HCT116 (cell line): Measurements from ENCODE around the gene LEO1. TPM values are rescaled to one million over a fixed set of nuclear protein-coding genes. Genes with fewer than 3 reads are reported as not detected.

Experiments
- ATAC-seq: fragments of 200-7000 bp; cut with Tn5 transposase; 2 replicates; pipeline ENCODE4 v1.9.1; 2020; ENCODE audit warnings: mild to moderate bottlenecking, moderate library complexity
- BruUV-seq: library from RNA; stranded (reverse); fragments of 400-500 nt; replicated peaks from 2 replicates; lab custom pipeline; 2021; lab: Mats Ljungman, UMichigan
- CTCF ChIA-PET: fragments of 300-600 bp; sonication (Branson Sonifier 250); formaldehyde crosslinking; loops from one replicate; lab custom pipeline; 2021; ENCODE audit warnings: antibody characterized with exemption; lab: Charles Lee
- POLR2A ChIA-PET: fragments of 300-600, 350-600 bp; sonication (Branson Sonifier 250); formaldehyde crosslinking; loops from one replicate; lab custom pipeline; 2021; ENCODE audit warnings: antibody characterized with exemption; lab: Charles Lee
- RAD21 ChIA-PET, 2 experiments: fragments of 300-600 bp; sonication (Branson Sonifier 250); formaldehyde crosslinking; loops; one replicate each; lab custom pipeline; 2023; ENCODE audit warnings: low total read pairs in 2 of 2; ENCODE audit not compliant: uncharacterized antibody in 2 of 2, unreplicated experiment in 2 of 2, low non-redundant PET in 1 of 2; lab: Charles Lee
- DNase-seq: peaks from one replicate; pipeline ENCODE4 v3.0.0-alpha.2; 2010; ENCODE audit warnings: low read depth, low spot score
- H2AFZ ChIP-seq: fragments of 200-600 bp; shearing (Covaris generic), sonication (generic); 2 replicates; pipeline ENCODE4 v1.6.1; 2017; ENCODE audit warnings: low read depth, mixed run types, mixed read lengths, antibody characterized with exemption, low read length; ENCODE audit not compliant: poor library complexity, severe bottlenecking
- H3K27ac ChIP-seq: 2 replicates; pipeline ENCODE4 v1.5.1; 2012; ENCODE audit warnings: low read depth, low read length
- H3K27me3 ChIP-seq: fragments of 200-600 bp; sonication (generic); 2 replicates; pipeline ENCODE4 v1.6.1; 2016; ENCODE audit warnings: mixed run types, low read length, mixed read lengths; ENCODE audit not compliant: insufficient read depth
- H3K36me3 ChIP-seq, 2 experiments: fragments of 200-500 bp in 1 of 2; fragments of 200-600 bp in 1 of 2; sonication (Bioruptor generic) in 1 of 2; sonication (generic) in 1 of 2; 2 replicates each; pipeline versions ENCODE4 v1.5.1 to v1.6.1; 2014 to 2016; ENCODE audit warnings: low read length in 2 of 2, inconsistent platforms in 1 of 2, mixed read lengths in 1 of 2, mixed run types in 1 of 2; ENCODE audit not compliant: insufficient read depth in 2 of 2, control insufficient read depth in 1 of 2
- H3K4me1 ChIP-seq, 2 experiments: fragments of 200-600 bp in 1 of 2; sonication (generic) in 1 of 2; 2 replicates each; pipeline versions ENCODE4 v1.5.1 to v1.6.1; 2012 to 2017; ENCODE audit warnings: low read length in 2 of 2, inconsistent platforms in 1 of 2, mild to moderate bottlenecking in 1 of 2, mixed read lengths in 1 of 2, mixed run types in 1 of 2, moderate library complexity in 1 of 2; ENCODE audit not compliant: insufficient read depth in 2 of 2, control insufficient read depth in 1 of 2
- H3K4me2 ChIP-seq: fragments of 200-600 bp; sonication (generic); 2 replicates; pipeline ENCODE4 v1.6.1; 2017; ENCODE audit warnings: mixed run types, low read length, mixed read lengths
- H3K4me3 ChIP-seq, 2 experiments: fragments of 200-600 bp in 1 of 2; sonication (generic) in 1 of 2; replicated peaks in 1 of 2; 2 replicates each; pipeline ENCODE4 v1.5.1; 2011 to 2016; ENCODE audit warnings: low read length in 2 of 2, control low read depth in 1 of 2, low read depth in 1 of 2, mild to moderate bottlenecking in 1 of 2, mixed read lengths in 1 of 2, mixed run types in 1 of 2
- H3K79me2 ChIP-seq: fragments of 200-600 bp; sonication (generic); 2 replicates; pipeline ENCODE4 v1.6.1; 2017; ENCODE audit warnings: mild to moderate bottlenecking, mixed run types, low read length, moderate library complexity, mixed read lengths; ENCODE audit not compliant: insufficient read depth
- H3K9ac ChIP-seq: fragments of 200-600 bp; sonication (generic); 2 replicates; pipeline ENCODE4 v1.6.1; 2016; ENCODE audit warnings: low read length, mixed read lengths
- H3K9me2 ChIP-seq: fragments of 200-600 bp; sonication (generic), shearing (Covaris generic); 2 replicates; pipeline ENCODE4 v1.6.1; 2017; ENCODE audit warnings: mixed run types, mild to moderate bottlenecking, moderate library complexity; ENCODE audit not compliant: insufficient read depth
- H3K9me3 ChIP-seq, 2 experiments: fragments of 200-500 bp in 1 of 2; fragments of 200-600 bp in 1 of 2; sonication (Bioruptor generic) in 1 of 2; sonication (generic) in 1 of 2; 2 replicates each; pipeline ENCODE4 v1.6.1; 2014 to 2017; ENCODE audit warnings: low read length in 2 of 2, mixed read lengths in 2 of 2, inconsistent platforms in 1 of 2, low read depth in 1 of 2, mild to moderate bottlenecking in 1 of 2, mixed run types in 1 of 2, moderate library complexity in 1 of 2; ENCODE audit not compliant: control insufficient read depth in 1 of 2, insufficient read depth in 1 of 2
- H4K20me1 ChIP-seq: fragments of 200-600 bp; sonication (generic), shearing (Covaris generic); 2 replicates; pipeline ENCODE4 v1.6.1; 2017; ENCODE audit warnings: mixed run types, mild to moderate bottlenecking, moderate library complexity; ENCODE audit not compliant: insufficient read depth
- CEBPB ChIP-seq: IDR thresholded peaks from 2 replicates; pipeline ENCODE4 v1.6.1; 2012; ENCODE audit warnings: low read depth
- CTCF ChIP-seq, 3 experiments: fragments of 200-600 bp in 1 of 3; sonication (generic) in 1 of 3; IDR thresholded peaks in 2 of 3; conservative IDR thresholded peaks in 1 of 3; 2 replicates each; pipeline ENCODE4 v1.5.1; 2012 to 2017; ENCODE audit warnings: low read depth in 2 of 3, low read length in 2 of 3, antibody characterized with exemption in 1 of 3, borderline replicate concordance in 1 of 3, control low read depth in 1 of 3, mild to moderate bottlenecking in 1 of 3, mixed read lengths in 1 of 3, mixed run types in 1 of 3, moderate library complexity in 1 of 3; ENCODE audit not compliant: insufficient read depth in 1 of 3
- EGR1 ChIP-seq: IDR thresholded peaks from 2 replicates; pipeline ENCODE4 v1.6.1; 2012; ENCODE audit warnings: low read depth
- ELF1 ChIP-seq: IDR thresholded peaks from 2 replicates; pipeline ENCODE4 v1.6.1; 2012; ENCODE audit warnings: low read depth, borderline replicate concordance
- EZH2phosphoT487 ChIP-seq: fragments of 200-600 bp; IDR thresholded peaks from 2 replicates; pipeline ENCODE4 v1.6.1; 2018; ENCODE audit warnings: antibody characterized with exemption, borderline replicate concordance
- FOSL1 ChIP-seq: IDR thresholded peaks from 2 replicates; pipeline ENCODE4 v1.6.1; 2012; ENCODE audit warnings: low read depth
- JUND ChIP-seq: IDR thresholded peaks from 2 replicates; pipeline ENCODE4 v1.6.1; 2012
- POLR2A ChIP-seq: IDR thresholded peaks from 2 replicates; pipeline ENCODE4 v1.7.0; 2011; ENCODE audit warnings: borderline replicate concordance; ENCODE audit not compliant: insufficient read depth, insufficient read length; ENCODE audit errors: extremely low read depth
- RAD21 ChIP-seq: IDR thresholded peaks from 2 replicates; pipeline ENCODE4 v1.6.1; 2012; ENCODE audit warnings: low read depth, mild to moderate bottlenecking
- SP1 ChIP-seq: IDR thresholded peaks from 2 replicates; pipeline ENCODE4 v1.6.1; 2012; ENCODE audit warnings: low read depth
- ZFX ChIP-seq: fragments of 450-650 bp; IDR thresholded peaks from 2 replicates; pipeline ENCODE4 v1.6.1; 2017
- ZNF274 ChIP-seq: fragments of 200-500 bp; sonication (Bioruptor generic); IDR thresholded peaks from 2 replicates; pipeline ENCODE4 v1.6.1; 2014; ENCODE audit warnings: mild to moderate bottlenecking, low read depth, low read length, inconsistent platforms
- intact Hi-C: fragments of 100-400 bp; cut with micrococcal nuclease; formaldehyde crosslinking; loops from 2 replicates; pipeline ENCODE4 v1.10.0; 2022
- total RNA-seq: library from RNA; stranded (reverse); gene quantifications from one replicate; pipeline ENCODE4 v1.2.1, GENCODE V29; 2021; ENCODE audit not compliant: unreplicated experiment
- TF ChIP-seq, protein P1 (sequence below): IDR thresholded peaks from 2 replicates; pipeline ENCODE4 v1.6.1; 2011; ENCODE audit warnings: mild to moderate bottlenecking, low read length, moderate library complexity; ENCODE audit not compliant: insufficient replicate concordance; ENCODE audit errors: extremely low read depth
- TF ChIP-seq, protein P2 (sequence below): IDR thresholded peaks from 2 replicates; pipeline ENCODE4 v1.6.1; 2012

LEO1 gene
- total RNA-seq, 1 experiment from 2014 or later: 27.8 TPM

DNA sequence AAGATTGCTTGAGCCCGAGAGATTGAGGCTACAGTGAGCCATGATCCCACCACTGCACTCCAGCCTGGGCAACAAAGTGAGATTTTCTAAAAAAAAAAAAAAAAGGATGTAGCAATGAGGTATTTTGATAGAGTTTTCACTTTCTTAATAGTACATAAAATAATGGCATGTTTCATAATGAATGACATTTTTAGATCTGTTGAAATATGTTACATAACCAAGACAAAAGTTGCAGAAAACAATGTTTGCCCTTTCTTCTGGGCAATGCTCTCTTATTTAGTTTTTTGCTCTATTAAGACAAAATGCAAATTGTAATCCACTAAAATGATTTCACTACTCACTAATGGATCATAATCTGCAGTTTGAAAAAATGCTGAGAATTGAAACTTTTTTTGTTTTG is 43.0 kb upstream of the LEO1 start (continued):
- TF ChIP-seq EGR1: no peak
- TF ChIP-seq, protein P1, sequence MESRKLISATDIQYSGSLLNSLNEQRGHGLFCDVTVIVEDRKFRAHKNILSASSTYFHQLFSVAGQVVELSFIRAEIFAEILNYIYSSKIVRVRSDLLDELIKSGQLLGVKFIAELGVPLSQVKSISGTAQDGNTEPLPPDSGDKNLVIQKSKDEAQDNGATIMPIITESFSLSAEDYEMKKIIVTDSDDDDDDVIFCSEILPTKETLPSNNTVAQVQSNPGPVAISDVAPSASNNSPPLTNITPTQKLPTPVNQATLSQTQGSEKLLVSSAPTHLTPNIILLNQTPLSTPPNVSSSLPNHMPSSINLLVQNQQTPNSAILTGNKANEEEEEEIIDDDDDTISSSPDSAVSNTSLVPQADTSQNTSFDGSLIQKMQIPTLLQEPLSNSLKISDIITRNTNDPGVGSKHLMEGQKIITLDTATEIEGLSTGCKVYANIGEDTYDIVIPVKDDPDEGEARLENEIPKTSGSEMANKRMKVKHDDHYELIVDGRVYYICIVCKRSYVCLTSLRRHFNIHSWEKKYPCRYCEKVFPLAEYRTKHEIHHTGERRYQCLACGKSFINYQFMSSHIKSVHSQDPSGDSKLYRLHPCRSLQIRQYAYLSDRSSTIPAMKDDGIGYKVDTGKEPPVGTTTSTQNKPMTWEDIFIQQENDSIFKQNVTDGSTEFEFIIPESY: no peak
- no peak for TF ChIP-seq ELF1

DNA sequence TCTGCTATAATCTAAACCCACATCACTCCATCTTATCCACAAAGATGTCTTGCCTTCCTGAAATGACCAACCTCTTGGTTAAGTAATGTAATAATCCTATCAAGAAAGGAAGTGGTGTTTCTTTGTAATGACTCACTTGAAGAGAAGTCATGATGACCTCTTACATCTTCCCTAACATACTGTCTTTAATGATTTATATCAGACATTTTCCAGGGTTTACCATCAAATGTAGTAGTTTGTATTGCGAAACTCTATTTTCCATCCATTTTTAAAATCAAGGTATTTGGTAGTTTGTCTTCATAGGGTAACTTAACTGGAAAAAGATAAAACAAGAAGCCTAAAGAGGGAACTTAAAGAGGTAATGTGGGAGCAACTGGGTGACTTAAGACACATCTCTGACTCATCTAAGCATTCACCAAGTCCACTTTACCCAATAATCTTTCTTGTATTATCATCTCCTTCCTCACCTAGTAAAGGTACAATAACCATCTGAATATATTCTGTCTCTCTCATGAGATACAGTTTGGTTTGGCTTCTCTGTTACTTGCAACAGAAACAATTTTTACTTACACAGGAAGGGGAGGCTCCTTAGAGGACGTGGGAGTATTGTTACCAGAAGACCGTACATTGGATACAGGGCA is 41.7 kb upstream of the LEO1 start:
- POLR2A ChIA-PET: no interaction called here
- ATAC-seq: no peak
- H3K4me2 ChIP-seq: peak overlapping the region; percentile 27; the same call in 1 of the 2 replicates

More for the DNA sequence above, 41.7 kb upstream of the LEO1 start:
- H3K27me3 ChIP-seq: no peaks in the 10 kb centered on the region
- H2AFZ ChIP-seq: peak overlapping the region; percentile 44
- no peaks in the 10 kb centered on the region for H3K79me2 ChIP-seq
- ChIA-PET RAD21 (no interaction called here), CTCF (no interaction called here)
- no peak overlapping the region for H3K9ac ChIP-seq
- no peak overlapping the region for H3K4me3 ChIP-seq
- DNase-seq: no peak
- intact Hi-C loops: no loop called here
- H3K4me1 ChIP-seq: peaks cover 15 to 27% of the 10 kb centered on the region in 2 experiments; a peak in 3 of 4 replicates
- H3K36me3 ChIP-seq: no peaks in the 10 kb centered on the region
- no peaks in the 10 kb centered on the region for H3K9me3 ChIP-seq
- no peaks in the 10 kb centered on the region for H4K20me1 ChIP-seq
- no peak overlapping the region for H3K27ac ChIP-seq
- TF ChIP-seq EZH2phosphoT487 (no peak), SP1 (peak; percentile 27; the same call in 1 of the 2 replicates), FOSL1 (peak; percentile 26; the same call in 1 of the 2 replicates), CEBPB (peak; percentile 63; the same call in 1 of the 2 replicates), ZNF274 (no peak), POLR2A (no peak), RAD21 (no peak), CTCF (IDR thresholded peaks at IDR 0.05 in 2 of 3, conservative IDR thresholded peaks at IDR 0.05 in 1 of 3; ENCODE audit: borderline replicate concordance in 1 of 3, insufficient read depth in 1 of 3, low read depth in 2 of 3, low read length in 2 of 3) (no peak), JUND (peak; percentile 36; the same call in 1 of the 2 replicates), ZFX (no peak)
- TF ChIP-seq, protein P2, sequence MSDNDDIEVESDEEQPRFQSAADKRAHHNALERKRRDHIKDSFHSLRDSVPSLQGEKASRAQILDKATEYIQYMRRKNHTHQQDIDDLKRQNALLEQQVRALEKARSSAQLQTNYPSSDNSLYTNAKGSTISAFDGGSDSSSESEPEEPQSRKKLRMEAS: no peak
- TF ChIP-seq, protein P1: no peak
- no peaks in the 10 kb centered on the region for H3K9me2 ChIP-seq
- BruUV-seq: no TSS peak
